ENCODE data around the gene TIMM17B.
A peak's percentile ranks its signal among the peaks of the same experiment; 100 is the strongest.

Gene TIMM17B

GRCh38 chrX:48918643-48919340 lies 21.2 kb upstream of the TIMM17B start, which contains the start of gene PIM2:
Gene PIM2 (minus strand): TSS chrX:48919024. CDS start chrX:48918834, 190 bp downstream.
- peak; percentile 85 for DNase-seq (ENCODE audit: low read depth)

GRCh38 chrX:48918301-48918642 lies 20.7 kb upstream of the TIMM17B start:
- no peak for DNase-seq (ENCODE audit: low read depth)

- DNase-seq (ENCODE audit: low read depth) = peak; percentile 74
These were observed 19.8 kb upstream of the TIMM17B start for GRCh38 chrX:48917139-48918001.

DNA sequence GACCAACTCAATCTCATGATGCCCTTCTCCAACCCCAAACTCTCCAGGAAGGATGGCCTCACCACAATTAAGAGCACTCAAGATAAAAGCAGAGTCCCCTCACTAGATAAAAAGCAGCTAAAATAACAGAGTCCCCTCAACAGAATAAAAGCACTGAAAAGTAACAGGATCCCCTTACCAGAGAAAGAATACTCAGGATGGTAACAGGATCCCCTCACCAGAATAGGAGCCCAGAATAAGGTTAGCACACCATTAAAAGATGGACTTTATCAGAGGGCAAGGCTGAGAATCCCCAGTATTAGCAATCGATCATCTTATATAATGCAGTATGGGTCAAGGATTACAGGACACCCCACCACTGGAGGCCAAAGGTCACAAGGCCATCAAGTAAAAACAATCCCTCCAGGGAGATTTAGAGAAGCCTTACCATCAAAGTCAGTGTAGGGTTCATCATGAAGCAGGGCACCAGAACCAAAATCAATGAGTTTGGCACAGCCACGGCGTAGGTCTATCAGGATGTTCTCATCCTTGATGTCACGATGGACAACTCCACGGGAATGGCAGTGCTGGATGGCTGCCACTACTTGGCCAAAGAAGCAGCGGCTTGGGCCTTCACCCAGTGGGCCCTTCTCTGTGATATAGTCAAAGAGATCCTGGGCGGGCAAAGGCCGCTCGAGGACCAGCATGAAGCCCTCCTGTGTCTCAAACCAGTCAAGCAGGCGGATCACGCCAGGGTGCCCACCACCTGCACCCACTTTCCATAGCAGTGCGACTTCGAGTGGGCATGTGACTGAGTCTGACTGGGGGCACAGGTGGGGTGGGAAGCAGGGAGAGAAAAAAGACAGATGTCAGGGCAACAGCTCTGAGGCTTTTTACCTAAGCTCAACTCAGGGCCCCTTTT lies 17.3 kb upstream of the TIMM17B start:
- DNase-seq (ENCODE audit: low read depth) = no peak

GRCh38 chrX:48913605-48914366 lies 16.2 kb upstream of the TIMM17B start:
- no peak for DNase-seq (ENCODE audit: low read depth)

- peak; percentile 80 for DNase-seq (ENCODE audit: low read depth)
These were observed 14.0 kb upstream of the TIMM17B start, which contains the start of gene SLC35A2 for GRCh38 chrX:48911412-48912182. Gene SLC35A2 (minus strand): TSS chrX:48911646. CDS start chrX:48911636, 10 bp downstream.

GRCh38 chrX:48910926-48911411 lies 13.4 kb upstream of the TIMM17B start:
- DNase-seq (ENCODE audit: low read depth) = no peak

DNA sequence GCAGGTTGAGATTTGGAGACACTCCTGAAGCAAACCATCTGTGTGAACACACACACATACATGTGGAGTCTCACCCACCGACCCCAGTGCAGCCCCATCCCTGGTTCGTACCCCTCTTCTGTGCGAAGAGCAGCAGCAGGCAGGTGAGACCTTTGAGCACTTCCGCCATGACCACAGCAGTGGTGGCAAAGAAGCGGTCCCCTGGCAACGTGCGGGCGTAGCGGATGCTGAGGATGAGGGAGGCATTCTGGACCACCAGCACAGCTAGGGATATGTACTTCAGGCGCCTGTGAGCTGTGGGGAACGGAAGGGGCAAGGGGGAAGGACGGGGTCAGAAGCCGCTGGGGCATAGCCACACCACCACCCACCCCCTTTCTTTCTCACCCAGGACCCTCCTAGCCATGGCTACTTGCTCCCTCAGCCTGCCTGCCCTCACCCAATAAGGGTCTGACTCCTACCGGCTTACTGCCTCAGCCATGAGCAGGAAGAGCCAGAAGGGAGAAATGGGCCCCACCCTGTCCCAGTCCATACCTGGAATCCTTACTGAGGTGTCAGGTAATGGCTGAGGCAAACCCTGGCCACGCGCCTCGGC lies 12.2 kb upstream of the TIMM17B start:
- no peak for DNase-seq (ENCODE audit: low read depth)

GRCh38 chrX:48908600-48908999 lies 11.0 kb upstream of the TIMM17B start:
- DNase-seq (ENCODE audit: low read depth) = no peak

DNA sequence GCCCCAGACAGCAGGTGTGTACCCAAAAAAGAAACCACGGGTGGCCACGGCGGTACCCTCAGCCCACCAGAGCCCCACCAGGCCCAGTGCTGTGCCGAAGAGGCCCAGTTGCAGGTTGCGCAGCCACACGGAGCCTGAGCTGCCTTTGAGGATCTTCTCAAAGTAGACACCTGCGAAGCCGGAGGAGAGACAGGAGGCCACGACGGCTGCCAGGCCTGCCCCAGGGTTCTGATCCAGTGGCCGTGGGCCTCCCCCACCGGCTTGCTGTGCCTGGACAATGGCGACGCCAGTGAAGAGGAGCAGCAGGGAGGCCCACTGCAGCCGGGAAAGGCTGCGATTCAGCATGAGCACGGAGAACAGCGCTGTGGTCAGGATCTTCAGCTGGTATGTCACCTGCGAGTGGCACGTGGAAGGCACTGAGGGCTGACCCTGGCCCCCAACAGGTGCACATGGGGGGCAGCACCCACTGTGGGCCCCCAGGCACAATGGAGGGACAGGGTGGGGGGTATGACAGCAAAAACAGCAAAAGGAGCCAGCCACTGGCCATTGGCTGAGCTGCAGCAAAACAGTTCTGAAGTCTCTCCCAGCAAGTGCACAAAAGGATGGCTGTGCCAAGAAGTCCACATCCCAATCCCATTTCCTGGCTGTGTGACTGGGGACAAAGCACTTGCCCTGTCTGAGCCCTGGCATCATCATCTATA lies 7.7 kb upstream of the TIMM17B start:
- DNase-seq (ENCODE audit: low read depth) = no peak

- no peak for DNase-seq (ENCODE audit: low read depth)
These were observed 7.1 kb upstream of the TIMM17B start for GRCh38 chrX:48904626-48905025.

DNA sequence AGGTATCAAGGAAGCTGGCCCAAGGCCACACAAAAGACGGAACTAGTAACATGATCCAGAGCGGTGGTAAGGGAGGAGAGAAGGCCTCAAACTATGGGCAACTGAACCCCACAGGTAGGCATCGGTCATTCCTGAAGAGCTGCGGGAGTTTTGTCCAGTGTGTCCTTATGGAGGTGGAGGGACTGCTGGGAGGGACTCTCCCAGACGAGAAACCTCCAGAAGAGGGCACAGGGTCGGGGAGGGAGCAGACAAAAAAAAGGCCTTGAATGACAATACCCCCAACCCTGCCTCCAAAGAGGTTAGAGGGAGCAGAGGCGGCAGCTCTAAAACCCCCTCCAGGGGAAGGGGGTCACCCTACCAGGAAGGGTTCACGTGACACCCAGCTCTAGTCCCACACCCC lies 6.6 kb upstream of the TIMM17B start:
- DNase-seq (ENCODE audit: low read depth) = no peak

GRCh38 chrX:48903290-48903689 lies 5.7 kb upstream of the TIMM17B start:
- DNase-seq (ENCODE audit: low read depth) = no peak

GRCh38 chrX:48902776-48903175 lies 5.2 kb upstream of the TIMM17B start:
- DNase-seq (ENCODE audit: low read depth) = no peak

DNA sequence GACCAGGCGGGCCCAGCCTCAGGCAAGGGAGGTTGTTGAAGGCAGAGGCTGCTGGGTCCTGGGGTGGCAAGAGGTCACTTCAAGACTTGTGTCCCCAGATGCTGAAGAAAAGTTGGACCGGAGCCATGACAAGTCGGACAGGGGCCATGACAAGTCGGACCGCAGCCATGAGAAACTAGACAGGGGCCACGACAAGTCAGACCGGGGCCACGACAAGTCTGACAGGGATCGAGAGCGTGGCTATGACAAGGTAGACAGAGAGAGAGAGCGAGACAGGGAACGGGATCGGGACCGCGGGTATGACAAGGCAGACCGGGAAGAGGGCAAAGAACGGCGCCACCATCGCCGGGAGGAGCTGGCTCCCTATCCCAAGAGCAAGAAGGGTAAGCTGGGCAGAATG lies 4.6 kb upstream of the TIMM17B start:
- DNase-seq (ENCODE audit: low read depth) = no peak

- DNase-seq (ENCODE audit: low read depth) = no peak
These were observed 3.5 kb upstream of the TIMM17B start for GRCh38 chrX:48901069-48901468.

DNA sequence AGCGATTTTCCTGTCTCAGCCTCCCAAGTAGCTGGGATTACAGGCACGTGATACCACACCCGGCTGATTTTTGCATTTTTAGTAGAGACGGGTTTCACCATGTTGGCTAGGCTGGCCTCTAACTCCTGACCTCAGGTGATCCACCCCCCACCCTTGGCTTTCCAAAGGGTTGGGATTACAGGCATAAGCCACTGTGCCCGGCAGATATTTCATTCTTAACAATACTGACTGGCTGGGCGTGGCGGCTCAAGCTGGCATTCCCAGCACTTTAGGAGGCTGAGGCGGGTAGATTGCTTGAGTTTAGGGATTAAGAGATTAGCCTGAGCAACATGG lies 1.5 kb upstream of the TIMM17B start:
- no peak for DNase-seq (ENCODE audit: low read depth)

GRCh38 chrX:48897157-48897624 lies 377 bp downstream of the TIMM17B start:
- no peak for DNase-seq (ENCODE audit: low read depth)

DNA sequence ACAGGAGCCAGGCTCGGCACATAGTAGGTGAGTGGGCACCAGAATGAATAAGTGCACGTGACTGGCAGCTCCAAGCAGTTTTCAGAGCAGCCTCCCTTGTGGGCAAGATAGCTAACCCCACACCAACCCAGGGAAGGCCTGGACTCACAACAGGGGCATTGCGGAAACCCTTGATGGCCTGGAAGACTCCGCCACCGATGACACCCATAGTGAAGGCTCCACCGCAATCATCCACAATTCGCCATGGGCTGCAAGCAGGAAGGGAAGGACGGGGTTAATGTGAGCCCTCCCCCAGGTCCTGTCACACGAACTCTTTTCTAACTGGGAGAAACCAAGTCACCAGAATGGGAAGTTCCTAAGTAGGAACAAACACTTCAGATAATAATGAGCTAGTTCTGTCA lies 957 bp downstream of the TIMM17B start:
- no peak for DNase-seq (ENCODE audit: low read depth)

DNA sequence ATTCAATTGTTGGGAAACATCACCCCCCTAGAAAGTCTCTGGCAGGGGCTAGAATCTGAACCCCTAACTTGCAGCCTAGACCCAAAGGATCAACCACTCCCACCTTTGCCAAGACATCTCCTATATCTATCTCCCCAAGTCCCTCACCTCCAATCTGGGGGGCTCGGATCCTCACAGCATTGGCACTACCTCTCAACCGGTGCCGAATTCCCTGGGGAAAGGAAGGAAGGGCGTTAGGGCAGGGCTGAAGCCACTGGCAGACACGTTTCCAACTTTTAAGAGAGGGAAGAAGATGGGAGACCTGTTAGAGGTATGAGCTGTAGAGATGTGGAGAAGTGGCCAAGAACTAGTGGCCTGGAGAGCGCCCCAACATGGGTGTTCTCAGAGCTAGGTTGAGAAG lies 2.7 kb downstream of the TIMM17B start:
- no peak for DNase-seq (ENCODE audit: low read depth)

All from stimulated activated CD8-positive, alpha-beta memory T cell treated with anti-CD3 and anti-CD28 coated beads, Interleukin-12 subunit alpha, Interleukin-12 subunit beta, amount 100 ng/mL, for 1 hour (primary cell).